ENCODE measurements around the gene MPHOSPH6. TPM values are rescaled to one million over a fixed set of nuclear protein-coding genes. Genes with fewer than 3 reads are reported as not detected.

Gene MPHOSPH6
- polyA plus RNA-seq, 1 of the 3 experiments (the other 2 are of a cell fraction): 9.4 TPM

DNA sequence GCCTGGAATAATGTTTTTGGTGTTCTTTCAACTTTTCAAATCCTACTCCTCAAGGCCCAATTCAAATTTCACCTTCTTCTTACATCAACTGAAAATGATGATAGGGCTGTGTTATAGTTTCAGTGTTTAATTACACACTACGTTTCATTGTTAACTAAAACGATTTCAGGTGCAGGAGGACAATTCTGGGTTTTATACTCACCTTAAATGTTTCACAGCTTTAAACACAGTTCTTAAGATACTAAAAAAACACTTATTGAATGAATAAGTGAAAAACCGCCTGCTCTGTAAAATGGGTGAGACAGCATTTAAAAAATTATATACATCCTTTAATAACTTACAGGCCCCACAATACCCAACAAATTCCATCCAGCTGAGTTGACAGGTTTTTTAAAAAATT lies 6.2 kb upstream of the MPHOSPH6 start:
- Histone ChIP-seq H3K4me1 (ENCODE audit: control insufficient read depth in 1 of 2, insufficient read depth in 2 of 2, low read depth in 1 of 2, low read length in 1 of 2) (no peaks in the 10 kb centered on the region), H3K9me3 (no peaks in the 10 kb centered on the region), H2AFZ (ENCODE audit: low read depth) (no peak overlapping the region), H3K9ac (no peak overlapping the region), H3K4me2 (no peak overlapping the region), H3K27ac (ENCODE audit: low read depth in 2 of 2, low read length in 1 of 2) (no peak overlapping the region), H3K27me3 (ENCODE audit: insufficient read depth) (peaks cover 27% of the 10 kb centered on the region; the same call in 1 of the 2 replicates), H3K36me3 (replicated peaks in 1 of 2; ENCODE audit: control insufficient read depth in 1 of 2, insufficient read depth in 2 of 2, low read length in 1 of 2) (no peaks in the 10 kb centered on the region), H3F3A (replicated peaks; ENCODE audit: insufficient read depth) (no peaks in the 10 kb centered on the region), H3K9me2 (no peaks in the 10 kb centered on the region), H4K20me1 (ENCODE audit: insufficient read depth) (no peaks in the 10 kb centered on the region), H3K79me2 (ENCODE audit: insufficient read depth) (no peaks in the 10 kb centered on the region), H3K4me3 (ENCODE audit: low read depth in 2 of 2, low read length in 1 of 2) (no peak overlapping the region)
- no peak for DNase-seq
- CTCF ChIA-PET: interaction anchor here (1.4 kb wide), 1 partner anchor 54 kb away, joined by 4 read pairs; no protein-coding TSS in a partner anchor
- POLR2A ChIA-PET: no interaction called here
- TF ChIP-seq, protein P1, sequence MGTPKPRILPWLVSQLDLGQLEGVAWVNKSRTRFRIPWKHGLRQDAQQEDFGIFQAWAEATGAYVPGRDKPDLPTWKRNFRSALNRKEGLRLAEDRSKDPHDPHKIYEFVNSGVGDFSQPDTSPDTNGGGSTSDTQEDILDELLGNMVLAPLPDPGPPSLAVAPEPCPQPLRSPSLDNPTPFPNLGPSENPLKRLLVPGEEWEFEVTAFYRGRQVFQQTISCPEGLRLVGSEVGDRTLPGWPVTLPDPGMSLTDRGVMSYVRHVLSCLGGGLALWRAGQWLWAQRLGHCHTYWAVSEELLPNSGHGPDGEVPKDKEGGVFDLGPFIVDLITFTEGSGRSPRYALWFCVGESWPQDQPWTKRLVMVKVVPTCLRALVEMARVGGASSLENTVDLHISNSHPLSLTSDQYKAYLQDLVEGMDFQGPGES (IDR thresholded peaks at IDR 0.05; ENCODE audit: low read depth, low read length): no peak
- TF ChIP-seq FOXJ3 (CRISPR knock-in tag; IDR thresholded peaks at IDR 0.05) (no peak), NRF1 (IDR thresholded peaks at IDR 0.05; ENCODE audit: low read depth, low read length) (no peak), TAF1 (IDR thresholded peaks at IDR 0.05; ENCODE audit: borderline replicate concordance, low read depth, low read length) (no peak), REST (IDR thresholded peaks at IDR 0.05; ENCODE audit: low read depth, low read length) (no peak), SIN3A (IDR thresholded peaks at IDR 0.05; ENCODE audit: borderline replicate concordance, low read depth, low read length) (no peak), CHD2 (IDR thresholded peaks at IDR 0.05; ENCODE audit: low read length, partially characterized antibody) (no peak), RAD21 (IDR thresholded peaks at IDR 0.05; ENCODE audit: low read length) (no peak), ZBTB33 (IDR thresholded peaks at IDR 0.05; ENCODE audit: borderline replicate concordance, low read depth) (no peak), MAX (IDR thresholded peaks at IDR 0.05; ENCODE audit: low read depth) (no peak), JUND (IDR thresholded peaks at IDR 0.05) (no peak), EZH2phosphoT487 (IDR thresholded peaks at IDR 0.05; ENCODE audit: borderline replicate concordance, low read depth) (no peak), NFIC (IDR thresholded peaks at IDR 0.05; ENCODE audit: borderline replicate concordance) (no peak), YY1 (IDR thresholded peaks at IDR 0.05; ENCODE audit: low read depth) (no peak), EP300 (IDR thresholded peaks at IDR 0.05; ENCODE audit: borderline replicate concordance in 1 of 2, low read depth in 1 of 2, low read length in 1 of 2) (no peak), TEAD4 (IDR thresholded peaks at IDR 0.05; ENCODE audit: borderline replicate concordance, insufficient read depth) (no peak)
- TF ChIP-seq, protein P2, sequence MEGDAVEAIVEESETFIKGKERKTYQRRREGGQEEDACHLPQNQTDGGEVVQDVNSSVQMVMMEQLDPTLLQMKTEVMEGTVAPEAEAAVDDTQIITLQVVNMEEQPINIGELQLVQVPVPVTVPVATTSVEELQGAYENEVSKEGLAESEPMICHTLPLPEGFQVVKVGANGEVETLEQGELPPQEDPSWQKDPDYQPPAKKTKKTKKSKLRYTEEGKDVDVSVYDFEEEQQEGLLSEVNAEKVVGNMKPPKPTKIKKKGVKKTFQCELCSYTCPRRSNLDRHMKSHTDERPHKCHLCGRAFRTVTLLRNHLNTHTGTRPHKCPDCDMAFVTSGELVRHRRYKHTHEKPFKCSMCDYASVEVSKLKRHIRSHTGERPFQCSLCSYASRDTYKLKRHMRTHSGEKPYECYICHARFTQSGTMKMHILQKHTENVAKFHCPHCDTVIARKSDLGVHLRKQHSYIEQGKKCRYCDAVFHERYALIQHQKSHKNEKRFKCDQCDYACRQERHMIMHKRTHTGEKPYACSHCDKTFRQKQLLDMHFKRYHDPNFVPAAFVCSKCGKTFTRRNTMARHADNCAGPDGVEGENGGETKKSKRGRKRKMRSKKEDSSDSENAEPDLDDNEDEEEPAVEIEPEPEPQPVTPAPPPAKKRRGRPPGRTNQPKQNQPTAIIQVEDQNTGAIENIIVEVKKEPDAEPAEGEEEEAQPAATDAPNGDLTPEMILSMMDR (IDR thresholded peaks at IDR 0.05): no peak
- WGBS (ENCODE audit: low lambda C conversion rate): 47% methylated on average over 3 of the region's 3 CpGs

Data from SK-N-SH (cell line).